ENCODE data around the gene NCKAP5. TPM values are rescaled to one million over a fixed set of nuclear protein-coding genes. Genes with fewer than 3 reads are reported as not detected.

Gene NCKAP5
- total RNA-seq, 1 experiment from 2014 or later = not detected

DNA sequence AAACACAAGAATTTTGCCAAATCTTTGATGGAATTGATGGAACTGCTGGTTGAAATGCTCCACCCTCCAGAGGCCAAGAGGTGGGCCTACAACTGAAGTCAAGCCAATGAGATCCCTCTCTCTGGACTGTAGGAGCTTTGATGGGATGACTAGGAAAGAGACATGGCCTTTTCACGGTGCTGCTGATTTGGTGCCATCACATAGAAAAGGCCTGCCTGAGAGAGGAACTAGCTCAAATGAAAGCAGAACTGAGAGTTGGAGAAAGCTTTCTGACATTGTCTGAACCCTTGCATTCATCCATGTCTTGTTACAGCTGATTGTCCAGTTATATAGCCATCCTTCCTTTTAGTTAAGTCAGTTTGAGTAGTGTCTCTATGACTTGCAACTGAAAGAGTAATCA is 614.5 kb downstream of the NCKAP5 start:
- Mint-ChIP-seq H3K4me1 (ENCODE audit: insufficient read depth, unreplicated experiment) (no peaks in the 10 kb centered on the region), H3K4me3 (ENCODE audit: unreplicated experiment) (no peak overlapping the region), H3K27me3 (ENCODE audit: insufficient read depth, unreplicated experiment) (no peaks in the 10 kb centered on the region), H3K9me3 (ENCODE audit: unreplicated experiment) (peaks cover 46% of the 10 kb centered on the region), H3K27ac (ENCODE audit: low read depth, unreplicated experiment) (no peak overlapping the region), H3K36me3 (ENCODE audit: insufficient read depth, unreplicated experiment) (no peaks in the 10 kb centered on the region)
- ChIA-PET CTCF (no interaction called here), POLR2A (no interaction called here)
- TF ChIP-seq, protein P1, sequence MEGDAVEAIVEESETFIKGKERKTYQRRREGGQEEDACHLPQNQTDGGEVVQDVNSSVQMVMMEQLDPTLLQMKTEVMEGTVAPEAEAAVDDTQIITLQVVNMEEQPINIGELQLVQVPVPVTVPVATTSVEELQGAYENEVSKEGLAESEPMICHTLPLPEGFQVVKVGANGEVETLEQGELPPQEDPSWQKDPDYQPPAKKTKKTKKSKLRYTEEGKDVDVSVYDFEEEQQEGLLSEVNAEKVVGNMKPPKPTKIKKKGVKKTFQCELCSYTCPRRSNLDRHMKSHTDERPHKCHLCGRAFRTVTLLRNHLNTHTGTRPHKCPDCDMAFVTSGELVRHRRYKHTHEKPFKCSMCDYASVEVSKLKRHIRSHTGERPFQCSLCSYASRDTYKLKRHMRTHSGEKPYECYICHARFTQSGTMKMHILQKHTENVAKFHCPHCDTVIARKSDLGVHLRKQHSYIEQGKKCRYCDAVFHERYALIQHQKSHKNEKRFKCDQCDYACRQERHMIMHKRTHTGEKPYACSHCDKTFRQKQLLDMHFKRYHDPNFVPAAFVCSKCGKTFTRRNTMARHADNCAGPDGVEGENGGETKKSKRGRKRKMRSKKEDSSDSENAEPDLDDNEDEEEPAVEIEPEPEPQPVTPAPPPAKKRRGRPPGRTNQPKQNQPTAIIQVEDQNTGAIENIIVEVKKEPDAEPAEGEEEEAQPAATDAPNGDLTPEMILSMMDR (IDR thresholded peaks at IDR 0.05; ENCODE audit: unreplicated experiment) = no peak
- DNase-seq (ENCODE audit: unreplicated experiment) = no peak
- BruUV-seq (replicated peaks) = no TSS peak
- intact Hi-C loops (cut with micrococcal nuclease) = no loop called here

DNA sequence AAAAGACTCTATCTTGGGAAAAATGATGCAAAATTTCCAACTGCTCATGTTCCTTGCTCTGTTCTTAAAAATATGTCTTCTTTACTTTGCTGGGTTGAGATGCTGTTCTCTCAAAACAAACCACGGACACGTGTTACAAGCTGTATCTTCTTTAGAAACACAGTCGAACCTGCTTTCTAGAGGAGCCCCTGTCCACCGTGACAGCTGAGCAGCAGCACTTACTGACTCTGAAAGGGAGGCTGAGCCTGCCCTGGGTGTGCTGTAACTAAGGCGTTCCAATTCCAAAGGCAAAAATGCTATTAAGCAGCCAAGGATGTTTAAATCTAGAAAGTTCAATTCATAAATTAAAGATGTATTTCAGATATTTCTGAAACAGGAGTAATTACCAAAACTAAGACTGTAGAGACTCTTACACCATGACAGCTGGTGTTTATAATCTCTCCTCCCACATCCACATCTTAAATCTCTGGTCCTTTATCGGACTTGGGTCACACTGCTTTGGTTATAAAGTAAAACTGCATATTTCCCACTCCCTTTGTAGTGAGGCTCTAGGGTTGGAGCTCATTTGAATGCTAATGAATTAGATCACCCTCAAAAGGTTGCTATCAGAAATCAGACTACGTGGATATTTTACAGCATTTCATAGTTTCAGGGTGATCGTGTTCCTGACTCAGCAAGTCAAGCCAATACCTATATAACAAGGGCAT is 617.1 kb downstream of the NCKAP5 start:
- H3K4me1 Mint-ChIP-seq (ENCODE audit: insufficient read depth, unreplicated experiment) = no peaks in the 10 kb centered on the region
- BruUV-seq (replicated peaks) = no TSS peak
- H3K27ac Mint-ChIP-seq (ENCODE audit: low read depth, unreplicated experiment) = no peak overlapping the region
- CTCF ChIA-PET = interaction anchor here (0.6 kb wide), 1 partner anchor 14 kb away, joined by 4 read pairs; no protein-coding TSS in a partner anchor
- H3K9me3 Mint-ChIP-seq (ENCODE audit: unreplicated experiment) = peaks cover 19% of the 10 kb centered on the region
- TF ChIP-seq, protein P1 (IDR thresholded peaks at IDR 0.05; ENCODE audit: unreplicated experiment) = no peak
- no peak overlapping the region for H3K4me3 Mint-ChIP-seq (ENCODE audit: unreplicated experiment)
- no peaks in the 10 kb centered on the region for H3K27me3 Mint-ChIP-seq (ENCODE audit: insufficient read depth, unreplicated experiment)
- no peak for DNase-seq (ENCODE audit: unreplicated experiment)
- intact Hi-C loops (cut with micrococcal nuclease) = no loop called here
- H3K36me3 Mint-ChIP-seq (ENCODE audit: insufficient read depth, unreplicated experiment) = no peaks in the 10 kb centered on the region
- POLR2A ChIA-PET = no interaction called here

DNA sequence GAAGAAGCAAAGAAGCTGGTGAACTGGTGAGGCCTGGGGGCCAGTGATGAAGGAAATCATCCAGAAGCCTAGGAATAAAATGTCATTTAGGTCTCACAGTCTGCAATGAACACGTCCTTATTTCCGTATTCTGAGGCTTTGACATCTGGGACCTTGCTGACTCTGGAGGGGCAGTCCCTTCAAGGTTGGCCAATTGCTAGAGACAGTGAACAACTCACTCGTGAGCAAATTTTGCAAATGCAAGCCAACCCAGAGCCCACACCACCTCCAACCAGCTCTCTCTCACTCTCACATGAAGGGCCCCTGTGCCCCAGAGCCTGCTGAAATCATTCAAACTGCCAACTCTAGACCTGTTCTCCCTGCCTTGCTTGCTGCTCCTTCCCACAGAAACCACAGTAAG is 619.2 kb downstream of the NCKAP5 start:
- no peak overlapping the region for H3K27ac Mint-ChIP-seq (ENCODE audit: low read depth, unreplicated experiment)
- peaks cover 25% of the 10 kb centered on the region for H3K9me3 Mint-ChIP-seq (ENCODE audit: unreplicated experiment)
- no peaks in the 10 kb centered on the region for H3K4me1 Mint-ChIP-seq (ENCODE audit: insufficient read depth, unreplicated experiment)
- H3K4me3 Mint-ChIP-seq (ENCODE audit: unreplicated experiment) = no peak overlapping the region
- intact Hi-C loops (cut with micrococcal nuclease) = no loop called here
- no peaks in the 10 kb centered on the region for H3K27me3 Mint-ChIP-seq (ENCODE audit: insufficient read depth, unreplicated experiment)
- TF ChIP-seq, protein P1 (IDR thresholded peaks at IDR 0.05; ENCODE audit: unreplicated experiment) = no peak
- DNase-seq (ENCODE audit: unreplicated experiment) = no peak
- ChIA-PET CTCF (no interaction called here), POLR2A (no interaction called here)
- no TSS peak for BruUV-seq (replicated peaks)
- no peaks in the 10 kb centered on the region for H3K36me3 Mint-ChIP-seq (ENCODE audit: insufficient read depth, unreplicated experiment)

DNA sequence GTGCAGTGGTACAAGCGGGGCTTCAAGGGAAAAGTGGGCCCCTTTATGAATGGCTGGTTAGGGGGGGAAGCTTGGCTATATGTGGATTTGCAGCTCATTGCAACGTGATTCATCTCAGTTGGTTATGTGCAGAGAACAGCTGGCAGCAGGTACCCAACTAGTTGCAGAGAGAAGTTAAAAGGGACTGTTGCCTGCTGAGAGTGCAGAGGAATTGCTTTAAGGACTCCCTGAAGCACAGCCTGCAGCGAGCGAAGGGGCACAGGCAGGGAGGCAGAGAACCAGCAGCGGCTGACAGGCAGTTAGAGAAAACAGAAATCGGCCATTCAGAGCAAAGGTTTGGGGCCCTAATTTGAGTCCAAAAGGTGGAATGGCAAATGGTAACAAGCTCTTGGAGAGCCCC is 620.1 kb downstream of the NCKAP5 start:
- Mint-ChIP-seq H3K36me3 (ENCODE audit: insufficient read depth, unreplicated experiment) (no peaks in the 10 kb centered on the region), H3K27ac (ENCODE audit: low read depth, unreplicated experiment) (no peak overlapping the region), H3K4me1 (ENCODE audit: insufficient read depth, unreplicated experiment) (no peaks in the 10 kb centered on the region), H3K27me3 (ENCODE audit: insufficient read depth, unreplicated experiment) (no peaks in the 10 kb centered on the region), H3K9me3 (ENCODE audit: unreplicated experiment) (peaks cover 25% of the 10 kb centered on the region), H3K4me3 (ENCODE audit: unreplicated experiment) (no peak overlapping the region)
- DNase-seq (ENCODE audit: unreplicated experiment) = no peak
- ChIA-PET POLR2A (no interaction called here), CTCF (no interaction called here)
- TF ChIP-seq, protein P1 (IDR thresholded peaks at IDR 0.05; ENCODE audit: unreplicated experiment) = no peak
- no TSS peak for BruUV-seq (replicated peaks)
- intact Hi-C loops (cut with micrococcal nuclease) = no loop called here

Data from MCF 10A (cell line).